Measurements from ENCODE around the gene TIMP4.

- TF ChIP-seq CTCF (conservative IDR thresholded peaks at IDR 0.05; ENCODE audit: low read length) (no peak), EZH2phosphoT487 (IDR thresholded peaks at IDR 0.05; ENCODE audit: borderline replicate concordance) (no peak)
Measured at GRCh38 chr3:12154151-12154550, 4.6 kb downstream of the TIMP4 start.

Data from Loucy (cell line).